CD4-positive, alpha-beta memory T cell (primary cell): Measurements from ENCODE around the gene CLEC17A. TPM values are rescaled to one million over a fixed set of nuclear protein-coding genes. Genes with fewer than 3 reads are reported as not detected.

Source experiments
- CTCF ChIA-PET: fragments of 350-600 bp; sonication (Branson Sonifier 250); formaldehyde crosslinking; loops from one replicate; lab custom pipeline; 2021; ENCODE audit warnings: inconsistent platforms; ENCODE audit not compliant: partially characterized antibody; lab: Charles Lee
- POLR2A ChIA-PET: fragments of 350-600 bp; sonication (Branson Sonifier 250); formaldehyde crosslinking; loops from one replicate; lab custom pipeline; 2021; ENCODE audit not compliant: partially characterized antibody; lab: Charles Lee
- DNase-seq, 5 donors: peaks; one replicate each; pipeline versions ENCODE4 v3.0.0 to v3.0.0-alpha.2; 2020 to 2022; ENCODE audit warnings: mixed read lengths in 1 of 5
- H3K27ac ChIP-seq: one replicate; pipeline ENCODE4 v1.7.0; 2013; ENCODE audit warnings: low read depth, low read length
- H3K27me3 ChIP-seq: 2 replicates; pipeline ENCODE4 v1.7.0; 2013; ENCODE audit warnings: mild to moderate bottlenecking, low read length, moderate library complexity; ENCODE audit not compliant: insufficient read depth
- H3K36me3 ChIP-seq: 2 replicates; pipeline ENCODE4 v1.7.0; 2013; ENCODE audit warnings: mild to moderate bottlenecking, low read length, moderate library complexity; ENCODE audit not compliant: insufficient read depth
- H3K4me1 ChIP-seq: 2 replicates; pipeline ENCODE4 v1.7.0; 2013; ENCODE audit warnings: mild to moderate bottlenecking, low read length, moderate library complexity; ENCODE audit not compliant: insufficient read depth
- H3K4me3 ChIP-seq, 2 donors: one replicate each; pipeline ENCODE4 v1.7.0; 2013; ENCODE audit warnings: low read length in 2 of 2, mild to moderate bottlenecking in 1 of 2
- H3K9me3 ChIP-seq, 2 donors: one replicate each; pipeline ENCODE4 v1.7.0; 2013; ENCODE audit warnings: low read length in 2 of 2, control low read depth in 1 of 2; ENCODE audit not compliant: control insufficient read depth in 1 of 2
- H3K27ac Mint-ChIP-seq, 7 donors: one replicate each; pipeline ENCODE4 v1.8.0; 2020 to 2021; ENCODE audit warnings: mixed read lengths in 7 of 7, mild to moderate bottlenecking in 6 of 7, inconsistent platforms in 3 of 7, moderate library complexity in 3 of 7
- H3K27me3 Mint-ChIP-seq, 2 donors: one replicate each; pipeline ENCODE4 v1.8.0; 2020 to 2021; ENCODE audit warnings: mixed read lengths in 2 of 2
- H3K36me3 Mint-ChIP-seq, 2 donors: one replicate each; pipeline ENCODE4 v1.8.0; 2020 to 2021; ENCODE audit warnings: mixed read lengths in 2 of 2, inconsistent platforms in 1 of 2, mild to moderate bottlenecking in 1 of 2
- H3K4me1 Mint-ChIP-seq, 4 donors: one replicate each; pipeline ENCODE4 v1.8.0; 2020 to 2021; ENCODE audit warnings: mixed read lengths in 4 of 4, mild to moderate bottlenecking in 1 of 4
- H3K4me3 Mint-ChIP-seq, 8 donors: one replicate each; pipeline ENCODE4 v1.8.0; 2020 to 2021; ENCODE audit warnings: mixed read lengths in 8 of 8, mild to moderate bottlenecking in 7 of 8, moderate library complexity in 6 of 8, inconsistent platforms in 3 of 8
- H3K9me3 Mint-ChIP-seq, 8 donors: one replicate each; pipeline ENCODE4 v1.8.0; 2020 to 2021; ENCODE audit warnings: mixed read lengths in 8 of 8, mild to moderate bottlenecking in 5 of 8, inconsistent platforms in 3 of 8, moderate library complexity in 1 of 8
- intact Hi-C: fragments of 100-400 bp; cut with micrococcal nuclease; formaldehyde crosslinking; loops from one replicate; pipeline ENCODE4 v1.15.1; 2023
- polyA plus RNA-seq, 2 donors: library from polyadenylated mRNA; unstranded; fragments of 300-500 nt; fragmentation: Illumina TruSeq; gene quantifications; one replicate each; pipeline ENCODE4 v1.2.3, GENCODE V29; 2021
- total RNA-seq, 2 experiments: library from RNA; stranded (reverse); gene quantifications; one replicate each; pipeline ENCODE4 v1.2.3, GENCODE V29; 2021

CLEC17A gene
- total and polyA plus RNA-seq, 4 experiments from 2014 or later = 0.20 TPM; not detected in 3

- H3K4me1 Mint-ChIP-seq = peaks cover 12 to 49% (median 36%) of the 10 kb centered on the region in 4 donors
- CTCF ChIA-PET = no interaction called here
- H3K9me3 Mint-ChIP-seq = no peaks in the 10 kb centered on the region
- intact Hi-C loops = no loop called here
- DNase-seq = no peak
- H3K4me3 Mint-ChIP-seq = no peak overlapping the region
- POLR2A ChIA-PET = interaction anchor here (0.8 to 0.9 kb wide), 2 partner anchors 35 to 49 kb away, joined by 3 to 4 read pairs; partner anchors contain the start of gene DNAJB1
- Histone ChIP-seq H3K9me3 (no peaks in the 10 kb centered on the region), H3K27ac (no peak overlapping the region), H3K27me3 (no peaks in the 10 kb centered on the region), H3K4me1 (peaks cover 21% of the 10 kb centered on the region), H3K4me3 (no peak overlapping the region), H3K36me3 (peaks cover 14% of the 10 kb centered on the region)
- H3K36me3 Mint-ChIP-seq = peaks cover 6 to 39% of the 10 kb centered on the region in 2 donors
- no peaks in the 10 kb centered on the region for H3K27me3 Mint-ChIP-seq
- peak overlapping the region in 1 of 7 donors; percentile 65 for H3K27ac Mint-ChIP-seq
Measured at GRCh38 chr19:14567079-14567478, 15.8 kb upstream of the CLEC17A start.

- Mint-ChIP-seq H3K4me3 (peak overlapping the region; percentile 95 to 97 (median 96)), H3K36me3 (peaks cover 6 to 27% of the 10 kb centered on the region in 2 donors), H3K9me3 (peaks cover 0 to 1% (median 0%) of the 10 kb centered on the region in 8 donors), H3K27ac (peak overlapping the region in 6 of 7 donors; percentile 89 to 96 (median 93)), H3K4me1 (peaks cover 16 to 55% (median 43%) of the 10 kb centered on the region in 4 donors), H3K27me3 (no peaks in the 10 kb centered on the region)
- no peaks in the 10 kb centered on the region for H3K27me3 ChIP-seq
- intact Hi-C loops = no loop called here
- H3K9me3 ChIP-seq = no peaks in the 10 kb centered on the region
- peaks cover 3% of the 10 kb centered on the region for H3K36me3 ChIP-seq
- ChIA-PET CTCF (interaction anchor here (1.1 to 7.5 kb wide), 12 partner anchors 8 to 319 kb away, joined by 3 to 232 read pairs (median 6); partner anchors contain the start of gene ZNF333), POLR2A (interaction anchor here (0.6 to 3.9 kb wide), 7 partner anchors 9 to 119 kb away, joined by 3 to 38 read pairs (median 4); partner anchors contain the start of genes DNAJB1 and ZNF333)
- DNase-seq = no peak
- H3K4me1 ChIP-seq = peaks cover 33% of the 10 kb centered on the region
- H3K27ac ChIP-seq = peak overlapping the region; percentile 68
- peak overlapping the region; percentile 76 to 91 for H3K4me3 ChIP-seq
Measured at GRCh38 chr19:14570864-14571527, 11.9 kb upstream of the CLEC17A start.

GRCh38 chr19:14571695-14572490 is 11.0 kb upstream of the CLEC17A start, which contains the start of gene NDUFB7:
TSS of gene NDUFB7 (minus strand) at chr19:14572066. CDS start at chr19:14572000, 66 bp downstream.
- peak within 1 kb of the TSS; percentile 68 for H3K27ac ChIP-seq
- H3K4me1 ChIP-seq = peaks cover 33% of the 10 kb centered on the region
- peak within 1 kb of the TSS; percentile 95 to 97 (median 96) for H3K4me3 Mint-ChIP-seq
- peaks cover 0 to 1% (median 0%) of the 10 kb centered on the region in 8 donors for H3K9me3 Mint-ChIP-seq
- ChIA-PET CTCF (interaction anchor here (0.6 to 7.5 kb wide), 17 partner anchors 9 to 435 kb away, joined by 3 to 232 read pairs (median 5); partner anchors contain the start of genes ASF1B and ZNF333), POLR2A (interaction anchor here (0.6 to 3.9 kb wide), 10 partner anchors 10 to 840 kb away, joined by 3 to 43 read pairs (median 6); partner anchors contain the start of genes DNAJB1, GIPC1 and ZNF333)
- intact Hi-C loops = no loop called here
- no peaks in the 10 kb centered on the region for H3K27me3 ChIP-seq
- peak within 1 kb of the TSS; percentile 76 to 91 for H3K4me3 ChIP-seq
- peaks cover 16 to 55% (median 43%) of the 10 kb centered on the region in 4 donors for H3K4me1 Mint-ChIP-seq
- no peaks in the 10 kb centered on the region for H3K9me3 ChIP-seq
- H3K36me3 ChIP-seq = peaks cover 3% of the 10 kb centered on the region
- DNase-seq = peak; percentile 91 to 93 (median 93)
- peak within 1 kb of the TSS; percentile 89 to 96 (median 93) for H3K27ac Mint-ChIP-seq
- no peaks in the 10 kb centered on the region for H3K27me3 Mint-ChIP-seq
- peaks cover 6 to 24% of the 10 kb centered on the region in 2 donors for H3K36me3 Mint-ChIP-seq

GRCh38 chr19:14575428-14575980 is 7.4 kb upstream of the CLEC17A start:
- ChIA-PET CTCF (interaction anchor here (2.3 to 7.5 kb wide), 3 partner anchors 20 to 112 kb away, joined by 8 to 232 read pairs (median 69); partner anchors contain the start of gene ZNF333), POLR2A (no interaction called here)
- intact Hi-C loops = no loop called here
- Mint-ChIP-seq H3K4me1 (peaks cover 8 to 28% (median 21%) of the 10 kb centered on the region in 4 donors), H3K27me3 (no peaks in the 10 kb centered on the region), H3K9me3 (peaks cover 0 to 1% (median 0%) of the 10 kb centered on the region in 8 donors), H3K27ac (no peak overlapping the region), H3K4me3 (no peak overlapping the region), H3K36me3 (peaks cover 0 to 6% of the 10 kb centered on the region in 2 donors)
- Histone ChIP-seq H3K4me1 (peaks cover 23% of the 10 kb centered on the region), H3K4me3 (no peak overlapping the region), H3K27me3 (no peaks in the 10 kb centered on the region), H3K27ac (no peak overlapping the region), H3K9me3 (no peaks in the 10 kb centered on the region), H3K36me3 (no peaks in the 10 kb centered on the region)
- no peak for DNase-seq

GRCh38 chr19:14576363-14576762 is 6.5 kb upstream of the CLEC17A start:
- POLR2A ChIA-PET = no interaction called here
- Mint-ChIP-seq H3K27me3 (no peaks in the 10 kb centered on the region), H3K9me3 (peaks cover 0 to 1% (median 0%) of the 10 kb centered on the region in 8 donors), H3K36me3 (peaks cover 0 to 5% of the 10 kb centered on the region in 2 donors), H3K4me3 (no peak overlapping the region), H3K4me1 (peaks cover 6 to 20% (median 13%) of the 10 kb centered on the region in 4 donors), H3K27ac (no peak overlapping the region)
- CTCF ChIA-PET = interaction anchor here (1.5 to 2.3 kb wide), 2 partner anchors 110 to 315 kb away, joined by 5 to 8 read pairs; no protein-coding TSS in a partner anchor
- H3K36me3 ChIP-seq = no peaks in the 10 kb centered on the region
- H3K27ac ChIP-seq = no peak overlapping the region
- DNase-seq = no peak
- no peak overlapping the region for H3K4me3 ChIP-seq
- H3K27me3 ChIP-seq = no peaks in the 10 kb centered on the region
- H3K9me3 ChIP-seq = no peaks in the 10 kb centered on the region
- H3K4me1 ChIP-seq = peaks cover 15% of the 10 kb centered on the region
- intact Hi-C loops = no loop called here

GRCh38 chr19:14577264-14577663 is 5.6 kb upstream of the CLEC17A start:
- POLR2A ChIA-PET = no interaction called here
- no peak overlapping the region for H3K27ac ChIP-seq
- CTCF ChIA-PET = interaction anchor here (1.5 to 2.3 kb wide), 2 partner anchors 109 to 314 kb away, joined by 5 to 8 read pairs; no protein-coding TSS in a partner anchor

More at GRCh38 chr19:14577264-14577663, 5.6 kb upstream of the CLEC17A start:
- H3K27me3 Mint-ChIP-seq = no peaks in the 10 kb centered on the region
- no peak overlapping the region for H3K4me3 Mint-ChIP-seq
- no peaks in the 10 kb centered on the region for H3K36me3 Mint-ChIP-seq
- H3K36me3 ChIP-seq = no peaks in the 10 kb centered on the region
- H3K27ac Mint-ChIP-seq = peak overlapping the region in 1 of 7 donors; percentile 44
- H3K4me1 Mint-ChIP-seq = peaks cover 4 to 11% (median 8%) of the 10 kb centered on the region in 4 donors
- H3K4me1 ChIP-seq = peaks cover 10% of the 10 kb centered on the region
- H3K4me3 ChIP-seq = no peak overlapping the region
- H3K9me3 ChIP-seq = no peaks in the 10 kb centered on the region
- intact Hi-C loops = no loop called here
- no peaks in the 10 kb centered on the region for H3K27me3 ChIP-seq
- no peak for DNase-seq
- H3K9me3 Mint-ChIP-seq = peaks cover 0 to 1% (median 0%) of the 10 kb centered on the region in 8 donors
